ENCODE measurements around the gene MALRD1. TPM values are rescaled to one million over a fixed set of nuclear protein-coding genes. Genes with fewer than 3 reads are reported as not detected.

The MALRD1 gene
- total RNA-seq, 1 donor from 2014 or later: 7.0 TPM

GRCh38 chr10:19656420-19657042 is 607.9 kb downstream of the MALRD1 start:
- Histone ChIP-seq H3K4me1 (no peaks in the 10 kb centered on the region), H3K36me3 (no peaks in the 10 kb centered on the region), H3K27me3 (no peaks in the 10 kb centered on the region), H3K27ac (no peak overlapping the region), H3K9me3 (no peaks in the 10 kb centered on the region), H3K4me3 (no peak overlapping the region)
- DNase-seq (no peak), ATAC-seq (no peak)
- no peak for TF ChIP-seq CTCF (IDR thresholded peaks at IDR 0.05)
- intact Hi-C loops (cut with DNase I): no loop called here

- no peak overlapping the region for H3K27ac ChIP-seq
- no peaks in the 10 kb centered on the region for H3K27me3 ChIP-seq
- H3K9me3 ChIP-seq: no peaks in the 10 kb centered on the region
- H3K4me3 ChIP-seq: no peak overlapping the region
- TF ChIP-seq CTCF (IDR thresholded peaks at IDR 0.05): no peak
- H3K4me1 ChIP-seq: no peaks in the 10 kb centered on the region
- no peak for DNase-seq
- no peaks in the 10 kb centered on the region for H3K36me3 ChIP-seq
- no peak for ATAC-seq
- intact Hi-C loops (cut with DNase I): no loop called here
Measured at GRCh38 chr10:19658131-19658530, 609.5 kb downstream of the MALRD1 start.

- TF ChIP-seq CTCF (IDR thresholded peaks at IDR 0.05): no peak
- H3K27me3 ChIP-seq: no peaks in the 10 kb centered on the region
- no peak overlapping the region for H3K4me3 ChIP-seq
- no peaks in the 10 kb centered on the region for H3K4me1 ChIP-seq
- ATAC-seq (no peak), DNase-seq (no peak)
- no peaks in the 10 kb centered on the region for H3K36me3 ChIP-seq
- intact Hi-C loops (cut with DNase I): no loop called here
- H3K9me3 ChIP-seq: no peaks in the 10 kb centered on the region
- no peak overlapping the region for H3K27ac ChIP-seq
Measured at GRCh38 chr10:19658622-19659233, 610.1 kb downstream of the MALRD1 start.

GRCh38 chr10:19659920-19660655 is 611.5 kb downstream of the MALRD1 start:
- DNase-seq (no peak), ATAC-seq (no peak)
- H3K4me1 ChIP-seq: no peaks in the 10 kb centered on the region
- no peak overlapping the region for H3K27ac ChIP-seq
- no peak for TF ChIP-seq CTCF (IDR thresholded peaks at IDR 0.05)
- H3K36me3 ChIP-seq: no peaks in the 10 kb centered on the region
- no peaks in the 10 kb centered on the region for H3K27me3 ChIP-seq
- intact Hi-C loops (cut with DNase I): no loop called here
- no peak overlapping the region for H3K4me3 ChIP-seq
- no peaks in the 10 kb centered on the region for H3K9me3 ChIP-seq

GRCh38 chr10:19663344-19663743 is 614.7 kb downstream of the MALRD1 start:
- DNase-seq: no peak
- no peaks in the 10 kb centered on the region for H3K4me1 ChIP-seq
- no peak overlapping the region for H3K27ac ChIP-seq
- intact Hi-C loops (cut with DNase I): no loop called here
- H3K27me3 ChIP-seq: no peaks in the 10 kb centered on the region
- H3K4me3 ChIP-seq: no peak overlapping the region
- no peaks in the 10 kb centered on the region for H3K36me3 ChIP-seq
- peak; percentile 17 for TF ChIP-seq CTCF (IDR thresholded peaks at IDR 0.05)
- ATAC-seq: no peak
- no peaks in the 10 kb centered on the region for H3K9me3 ChIP-seq
